ENCODE results near the gene SLC10A1.
"Not testable (repeated sequence)": the region's sequence is repeated elsewhere in the genome, so short reads cannot be mapped to it uniquely, and the experiment has no call there.

Gene SLC10A1

GRCh38 chr14:69796797-69797500, at the start of gene SLC10A1:
TSS of gene SLC10A1 (minus strand) at chr14:69797241. CDS start at chr14:69797155, 86 bp downstream.
- DNase-seq = no peak

GRCh38 chr14:69845787-69846186, 48.7 kb upstream of the SLC10A1 start:
- no peak for DNase-seq

- DNase-seq = no peak
Observed at GRCh38 chr14:69845050-69845581, 48.1 kb upstream of the SLC10A1 start.

GRCh38 chr14:69844171-69844570, 47.1 kb upstream of the SLC10A1 start:
- DNase-seq = no peak

- DNase-seq = no peak
Observed at GRCh38 chr14:69842686-69843420, 45.8 kb upstream of the SLC10A1 start.

GRCh38 chr14:69841656-69842055, 44.6 kb upstream of the SLC10A1 start:
- DNase-seq = no peak

GRCh38 chr14:69839661-69840060, 42.6 kb upstream of the SLC10A1 start:
- DNase-seq = no peak

- no peak for DNase-seq
Observed at GRCh38 chr14:69838881-69839416, 41.9 kb upstream of the SLC10A1 start.

GRCh38 chr14:69828879-69829278, 31.8 kb upstream of the SLC10A1 start:
- no peak for DNase-seq

GRCh38 chr14:69828354-69828753, 31.3 kb upstream of the SLC10A1 start:
- no peak for DNase-seq

- no peak for DNase-seq
Observed at GRCh38 chr14:69827560-69827959, 30.5 kb upstream of the SLC10A1 start.

GRCh38 chr14:69822456-69822855, 25.4 kb upstream of the SLC10A1 start:
- no peak for DNase-seq

- no peak for DNase-seq
Observed at GRCh38 chr14:69820991-69821390, 23.9 kb upstream of the SLC10A1 start.

- no peak for DNase-seq
Observed at GRCh38 chr14:69819607-69820006, 22.6 kb upstream of the SLC10A1 start.

GRCh38 chr14:69818758-69819191, 21.7 kb upstream of the SLC10A1 start:
- DNase-seq = peak; percentile 81

- DNase-seq = no peak
Observed at GRCh38 chr14:69816216-69816615, 19.2 kb upstream of the SLC10A1 start.

- no peak for DNase-seq
Observed at GRCh38 chr14:69815556-69815955, 18.5 kb upstream of the SLC10A1 start.

- DNase-seq = no peak
Observed at GRCh38 chr14:69814397-69814796, 17.4 kb upstream of the SLC10A1 start.

GRCh38 chr14:69813346-69813745, 16.3 kb upstream of the SLC10A1 start:
- not testable (repeated sequence) for DNase-seq

- DNase-seq = no peak
Observed at GRCh38 chr14:69812711-69813110, 15.7 kb upstream of the SLC10A1 start.

GRCh38 chr14:69811868-69812252, 14.8 kb upstream of the SLC10A1 start:
- DNase-seq = no peak

GRCh38 chr14:69811227-69811867, 14.3 kb upstream of the SLC10A1 start:
- DNase-seq = no peak

Measured in OCI-M1 (cell line).